GM23248 (cell line): Measurements from ENCODE around the gene KHSRP. TPM values are rescaled to one million over a fixed set of nuclear protein-coding genes. Genes with fewer than 3 reads are reported as not detected.
A peak's percentile ranks its signal among the peaks of the same experiment; 100 is the strongest.
"Not testable (repeated sequence)": the region's sequence is repeated elsewhere in the genome, so short reads cannot be mapped to it uniquely, and the experiment has no call there.

Source experiments
- DNase-seq: peaks from one replicate; pipeline ENCODE4 v3.0.0-alpha.2; 2015
- H2AFZ ChIP-seq: fragments of 200-600 bp; sonication (generic); 2 replicates; pipeline ENCODE4 v1.6.1; 2016; ENCODE audit warnings: antibody characterized with exemption
- H3F3A ChIP-seq: fragments of 200-600 bp; sonication (generic); 2 replicates; pipeline ENCODE4 v1.6.1; 2016; ENCODE audit warnings: mild to moderate bottlenecking, antibody characterized with exemption, mixed run types; ENCODE audit not compliant: insufficient read depth
- H3K27ac ChIP-seq: fragments of 200-600 bp; sonication (generic); 2 replicates; pipeline ENCODE4 v1.5.1; 2016; ENCODE audit warnings: mild to moderate bottlenecking
- H3K27me3 ChIP-seq: fragments of 200-600 bp; sonication (generic); replicated peaks from 2 replicates; pipeline ENCODE4 v1.6.1; 2016; ENCODE audit warnings: mild to moderate bottlenecking; ENCODE audit not compliant: insufficient read depth
- H3K36me3 ChIP-seq: fragments of 200-600 bp; sonication (generic); 2 replicates; pipeline ENCODE4 v1.6.1; 2016; ENCODE audit warnings: low read depth, mild to moderate bottlenecking
- H3K4me1 ChIP-seq: fragments of 200-600 bp; sonication (generic); 2 replicates; pipeline ENCODE4 v1.6.1; 2016; ENCODE audit warnings: mild to moderate bottlenecking; ENCODE audit not compliant: insufficient read depth
- H3K4me2 ChIP-seq: fragments of 200-600 bp; sonication (generic); one replicate; pipeline ENCODE4 v1.6.1; 2016; ENCODE audit warnings: mild to moderate bottlenecking; ENCODE audit not compliant: unreplicated experiment
- H3K4me3 ChIP-seq: fragments of 200-600 bp; sonication (generic); 2 replicates; pipeline ENCODE4 v1.5.1; 2016; ENCODE audit warnings: mild to moderate bottlenecking
- H3K79me2 ChIP-seq: fragments of 200-600 bp; sonication (generic); 2 replicates; pipeline ENCODE4 v1.6.1; 2016; ENCODE audit warnings: mild to moderate bottlenecking; ENCODE audit not compliant: insufficient read depth
- H3K9ac ChIP-seq: fragments of 200-600 bp; sonication (generic); 2 replicates; pipeline ENCODE4 v1.6.1; 2016; ENCODE audit warnings: mild to moderate bottlenecking
- H3K9me2 ChIP-seq: fragments of 200-600 bp; sonication (generic); 2 replicates; pipeline ENCODE4 v1.6.1; 2016; ENCODE audit warnings: mixed run types, mild to moderate bottlenecking, moderate library complexity; ENCODE audit not compliant: insufficient read depth
- H3K9me3 ChIP-seq: fragments of 200-600 bp; sonication (generic); one replicate; pipeline ENCODE4 v1.6.1; 2017; ENCODE audit warnings: low read depth
- H4K20me1 ChIP-seq: fragments of 200-600 bp; sonication (generic); 2 replicates; pipeline ENCODE4 v1.6.0; 2016; ENCODE audit not compliant: insufficient read depth
- EZH2 ChIP-seq: fragments of 200-600 bp; sonication (generic); IDR thresholded peaks from 2 replicates; pipeline ENCODE4 v1.6.1; 2018; ENCODE audit warnings: antibody characterized with exemption, mild to moderate bottlenecking; ENCODE audit not compliant: insufficient read depth, poor library complexity, severe bottlenecking
- EZH2phosphoT487 ChIP-seq: fragments of 200-600 bp; sonication (generic); IDR thresholded peaks from 2 replicates; pipeline ENCODE4 v1.6.1; 2018; ENCODE audit warnings: antibody characterized with exemption, moderate library complexity, mild to moderate bottlenecking, low read depth; ENCODE audit not compliant: insufficient read depth
- WGBS, 2 experiments: methylation state at CpG; one replicate each; pipeline ENCODE4 v1.1.6; 2015 to 2017; ENCODE audit warnings: low lambda C conversion rate in 2 of 2, low coverage in 1 of 2; ENCODE audit errors: missing lambda C conversion rate in 2 of 2; 5-methylcytosine and 5-hydroxymethylcytosine counted together
- in situ Hi-C: fragments of 300-500 bp; cut with MboI; formaldehyde crosslinking; loops from 2 replicates; pipeline ENCODE4 v1.15.0; 2020
- polyA plus RNA-seq: library from polyadenylated mRNA; unstranded; fragments of >200 nt; fragmentation: Nextera tagmentation; extraction: Ambion mirVana; gene quantifications from 2 replicates; pipeline ENCODE4 v1.2.1, GENCODE V29; 2016
- total RNA-seq: library from RNA; depleted of rRNA; stranded (reverse); fragments of >200 nt; shearing (Covaris generic); gene quantifications from 2 replicates; pipeline ENCODE4 v1.2.3, GENCODE V29; 2014

The KHSRP gene
- total and polyA plus RNA-seq, 2 experiments from 2014 or later: 17.3 to 61.6 TPM

- H3F3A ChIP-seq: peaks cover 5% of the 10 kb centered on the region; the same call in 1 of the 2 replicates
- H3K27me3 ChIP-seq: no peaks in the 10 kb centered on the region
- H3K4me3 ChIP-seq: no peak overlapping the region
- WGBS, 2 experiments: 88% methylated on average over 6 of the region's 6 CpGs
- in situ Hi-C loops: no loop called here
- no peaks in the 10 kb centered on the region for H3K4me1 ChIP-seq
- no peaks in the 10 kb centered on the region for H3K9me3 ChIP-seq
- no peak overlapping the region for H3K9ac ChIP-seq
- no peaks in the 10 kb centered on the region for H4K20me1 ChIP-seq
- no peak overlapping the region for H3K27ac ChIP-seq
- DNase-seq: no peak
- no peaks in the 10 kb centered on the region for H3K79me2 ChIP-seq
- no peak overlapping the region for H2AFZ ChIP-seq
- H3K4me2 ChIP-seq: no peak overlapping the region
- H3K36me3 ChIP-seq: peaks cover 4% of the 10 kb centered on the region
- H3K9me2 ChIP-seq: no peaks in the 10 kb centered on the region
- TF ChIP-seq EZH2 (no peak), EZH2phosphoT487 (no peak)
Measured at GRCh38 chr19:6409346-6409745, 15.3 kb downstream of the KHSRP start.

DNA sequence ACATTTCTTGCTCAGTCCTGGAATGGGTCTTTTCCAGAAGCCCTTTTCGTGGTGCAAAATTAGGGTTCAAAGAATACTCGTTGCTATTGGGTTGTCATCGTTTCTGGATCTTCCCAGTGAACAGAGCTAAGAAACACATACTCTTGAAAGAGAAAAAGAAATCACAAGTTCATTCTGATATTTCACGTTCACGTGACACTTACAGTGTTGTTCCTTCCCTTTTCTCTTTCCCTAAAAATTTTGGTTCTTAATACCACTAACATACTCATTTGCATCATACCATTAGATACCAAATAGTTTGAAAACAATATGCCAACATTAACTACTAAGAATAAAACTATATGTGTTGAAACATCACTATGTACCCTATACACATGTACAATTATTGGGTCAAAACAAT, 18.2 kb downstream of the KHSRP start:
- Histone ChIP-seq H3K27ac (no peak overlapping the region), H3K9me2 (no peaks in the 10 kb centered on the region), H2AFZ (no peak overlapping the region), H3K4me1 (no peaks in the 10 kb centered on the region), H3K4me3 (no peak overlapping the region), H3K4me2 (no peak overlapping the region), H3K36me3 (no peaks in the 10 kb centered on the region), H4K20me1 (no peaks in the 10 kb centered on the region), H3K9me3 (no peaks in the 10 kb centered on the region), H3K27me3 (no peaks in the 10 kb centered on the region), H3F3A (peaks cover 5% of the 10 kb centered on the region; the same call in 1 of the 2 replicates), H3K79me2 (no peaks in the 10 kb centered on the region), H3K9ac (no peak overlapping the region)
- in situ Hi-C loops: no loop called here
- TF ChIP-seq EZH2phosphoT487 (no peak), EZH2 (no peak)
- DNase-seq: no peak
- 77% methylated on average over 5 of the region's 5 CpGs for WGBS, 2 experiments

GRCh38 chr19:6402837-6403608, 21.6 kb downstream of the KHSRP start:
- Histone ChIP-seq H4K20me1 (no peaks in the 10 kb centered on the region), H3K9me3 (no peaks in the 10 kb centered on the region), H3K4me1 (no peaks in the 10 kb centered on the region), H3K4me3 (no peak overlapping the region), H3K27ac (no peak overlapping the region), H3K9ac (no peak overlapping the region), H3K36me3 (no peaks in the 10 kb centered on the region), H3K27me3 (no peaks in the 10 kb centered on the region), H3F3A (no peaks in the 10 kb centered on the region), H3K79me2 (no peaks in the 10 kb centered on the region), H3K4me2 (no peak overlapping the region), H3K9me2 (no peaks in the 10 kb centered on the region), H2AFZ (peak overlapping the region; percentile 39)
- in situ Hi-C loops: no loop called here
- WGBS, 2 experiments: 30 to 34% methylated on average over 21 to 22 of the region's 22 CpGs
- peak; percentile 69 for DNase-seq
- TF ChIP-seq EZH2phosphoT487 (no peak), EZH2 (no peak)

DNA sequence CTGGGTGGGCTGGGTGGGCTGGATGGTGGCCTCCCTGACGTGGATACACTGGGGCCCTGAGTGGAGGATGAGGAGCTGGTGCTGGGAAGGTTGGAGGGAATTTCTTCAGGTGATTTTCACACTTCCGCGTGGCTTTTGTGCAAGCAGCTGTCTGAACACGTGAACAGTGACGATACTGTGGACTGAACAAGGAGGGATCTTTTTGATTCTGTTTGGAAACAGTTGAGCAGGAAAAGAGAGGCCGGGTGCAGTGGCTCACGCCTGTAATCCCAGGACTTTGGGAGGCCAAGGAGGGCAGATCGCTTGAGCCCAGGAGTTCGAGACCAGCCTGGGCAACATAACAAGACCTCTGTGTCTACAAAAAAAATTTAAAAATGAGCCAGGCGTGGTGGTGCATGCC, 22.6 kb downstream of the KHSRP start:
- no peaks in the 10 kb centered on the region for H3F3A ChIP-seq
- no peak for DNase-seq
- in situ Hi-C loops: no loop called here
- H3K27ac ChIP-seq: no peak overlapping the region
- no peaks in the 10 kb centered on the region for H3K4me1 ChIP-seq
- no peak for TF ChIP-seq EZH2phosphoT487
- no peak for TF ChIP-seq EZH2
- H3K9ac ChIP-seq: no peak overlapping the region
- H3K4me2 ChIP-seq: no peak overlapping the region
- 89 to 90% methylated on average over 10 of the region's 10 CpGs for WGBS, 2 experiments
- H3K36me3 ChIP-seq: no peaks in the 10 kb centered on the region
- no peaks in the 10 kb centered on the region for H3K79me2 ChIP-seq
- H3K4me3 ChIP-seq: no peak overlapping the region
- H4K20me1 ChIP-seq: no peaks in the 10 kb centered on the region
- no peaks in the 10 kb centered on the region for H3K9me3 ChIP-seq
- H3K27me3 ChIP-seq: no peaks in the 10 kb centered on the region
- H3K9me2 ChIP-seq: no peaks in the 10 kb centered on the region
- no peak overlapping the region for H2AFZ ChIP-seq

GRCh38 chr19:6400062-6400944, 24.3 kb downstream of the KHSRP start:
- H3F3A ChIP-seq, H3K4me1 ChIP-seq, DNase-seq, H3K4me2 ChIP-seq, H3K9ac ChIP-seq, H2AFZ ChIP-seq, H3K27me3 ChIP-seq, H3K4me3 ChIP-seq, H3K9me2 ChIP-seq, H3K9me3 ChIP-seq, in situ Hi-C loops, H3K27ac ChIP-seq, H3K79me2 ChIP-seq, H4K20me1 ChIP-seq, H3K36me3 ChIP-seq: not testable (repeated sequence)
- 84 to 88% methylated on average over 23 of the region's 23 CpGs for WGBS, 2 experiments
